GM12873 (cell line): ENCODE results near the gene GRAMD1A.

Experiments
- TF ChIP-seq, protein P1 (sequence below): IDR thresholded peaks from 2 replicates; pipeline ENCODE4 v1.5.1; 2012; ENCODE audit warnings: low read depth, mild to moderate bottlenecking, moderate library complexity, low read length, control low read depth; ENCODE audit not compliant: insufficient read depth; ENCODE audit errors: missing control alignments

The GRAMD1A gene

DNA sequence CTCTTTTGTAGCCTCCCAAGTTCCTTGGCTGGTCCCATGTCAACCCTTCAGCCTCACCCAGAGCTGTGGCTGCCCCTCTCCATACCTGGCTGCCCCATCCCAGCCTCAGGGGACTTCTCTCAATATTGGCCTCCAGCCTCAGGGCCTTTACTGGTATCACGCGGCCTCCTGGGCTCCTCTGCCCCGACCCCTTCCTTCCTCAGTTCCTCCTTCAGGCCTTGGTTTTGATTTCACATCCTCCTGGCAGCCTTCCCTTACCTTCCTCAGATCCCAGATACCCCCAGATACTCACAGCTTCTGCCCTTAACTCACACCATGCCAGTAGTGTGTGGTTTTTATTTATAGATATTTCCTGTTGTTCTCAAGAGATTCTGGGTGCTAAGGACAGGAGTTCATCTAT, 17.4 kb downstream of the GRAMD1A start:
- TF ChIP-seq, protein P1, sequence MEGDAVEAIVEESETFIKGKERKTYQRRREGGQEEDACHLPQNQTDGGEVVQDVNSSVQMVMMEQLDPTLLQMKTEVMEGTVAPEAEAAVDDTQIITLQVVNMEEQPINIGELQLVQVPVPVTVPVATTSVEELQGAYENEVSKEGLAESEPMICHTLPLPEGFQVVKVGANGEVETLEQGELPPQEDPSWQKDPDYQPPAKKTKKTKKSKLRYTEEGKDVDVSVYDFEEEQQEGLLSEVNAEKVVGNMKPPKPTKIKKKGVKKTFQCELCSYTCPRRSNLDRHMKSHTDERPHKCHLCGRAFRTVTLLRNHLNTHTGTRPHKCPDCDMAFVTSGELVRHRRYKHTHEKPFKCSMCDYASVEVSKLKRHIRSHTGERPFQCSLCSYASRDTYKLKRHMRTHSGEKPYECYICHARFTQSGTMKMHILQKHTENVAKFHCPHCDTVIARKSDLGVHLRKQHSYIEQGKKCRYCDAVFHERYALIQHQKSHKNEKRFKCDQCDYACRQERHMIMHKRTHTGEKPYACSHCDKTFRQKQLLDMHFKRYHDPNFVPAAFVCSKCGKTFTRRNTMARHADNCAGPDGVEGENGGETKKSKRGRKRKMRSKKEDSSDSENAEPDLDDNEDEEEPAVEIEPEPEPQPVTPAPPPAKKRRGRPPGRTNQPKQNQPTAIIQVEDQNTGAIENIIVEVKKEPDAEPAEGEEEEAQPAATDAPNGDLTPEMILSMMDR: no peak

DNA sequence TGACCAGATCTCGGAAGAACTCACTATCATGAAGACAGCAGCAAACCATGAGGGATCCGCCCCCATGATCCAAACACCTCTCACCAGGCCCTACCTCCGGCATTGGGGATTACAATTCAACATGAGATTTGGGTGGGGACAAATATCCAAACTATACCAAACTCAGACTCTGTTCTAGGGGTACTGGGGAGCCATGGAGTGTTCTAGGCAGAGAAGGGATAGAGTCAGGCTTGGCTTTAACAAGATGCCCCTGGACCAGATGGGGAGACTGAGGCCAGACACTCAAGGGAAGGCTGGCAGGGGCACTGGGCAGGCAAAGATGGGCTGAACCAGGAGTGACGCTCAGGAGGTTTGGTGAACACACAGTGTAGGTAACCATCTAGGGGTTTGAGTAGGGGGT, 18.3 kb downstream of the GRAMD1A start:
- TF ChIP-seq, protein P1: no peak

DNA sequence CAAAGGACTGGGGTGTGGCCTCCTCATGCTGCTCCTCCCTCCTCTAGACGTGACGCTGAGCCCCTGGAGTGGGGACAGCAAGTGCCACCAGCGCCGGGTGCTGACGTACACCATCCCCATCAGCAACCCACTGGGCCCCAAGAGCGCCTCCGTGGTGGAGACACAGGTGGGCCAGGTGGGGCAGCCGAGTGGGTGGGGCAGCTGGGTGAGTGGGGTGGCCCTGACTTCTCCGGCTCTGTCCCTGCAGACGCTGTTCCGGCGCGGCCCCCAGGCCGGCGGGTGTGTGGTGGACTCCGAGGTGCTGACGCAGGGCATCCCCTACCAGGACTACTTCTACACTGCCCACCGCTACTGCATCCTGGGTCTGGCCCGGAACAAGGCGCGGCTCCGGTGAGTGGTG, 19.0 kb downstream of the GRAMD1A start:
- TF ChIP-seq, protein P1: no peak

DNA sequence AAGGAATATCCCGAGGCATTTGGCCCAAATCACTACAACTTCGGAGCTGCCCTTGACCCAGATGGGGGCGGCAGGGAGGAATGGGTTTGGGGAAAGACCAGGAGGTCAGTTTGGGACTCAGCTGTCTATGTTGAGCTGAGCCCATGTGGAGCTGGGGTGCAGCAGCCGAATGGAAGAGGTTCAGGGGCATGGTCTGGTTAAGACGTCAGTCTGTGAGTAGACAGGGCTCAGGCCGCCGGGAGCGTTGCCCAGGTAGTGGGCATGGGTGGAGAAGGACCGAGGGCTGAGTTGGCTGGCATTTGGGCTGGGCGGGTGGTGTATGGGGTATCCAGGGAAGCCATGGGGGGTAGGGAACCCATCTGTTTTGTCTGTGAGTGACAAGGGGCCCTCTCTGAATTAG, 20.9 kb downstream of the GRAMD1A start:
- TF ChIP-seq, protein P1: no peak

- TF ChIP-seq, protein P1: no peak
These were observed 21.5 kb downstream of the GRAMD1A start for GRCh38 chr19:35021596-35021995.

GRCh38 chr19:35022460-35022859, 22.3 kb downstream of the GRAMD1A start:
- TF ChIP-seq, protein P1: no peak

DNA sequence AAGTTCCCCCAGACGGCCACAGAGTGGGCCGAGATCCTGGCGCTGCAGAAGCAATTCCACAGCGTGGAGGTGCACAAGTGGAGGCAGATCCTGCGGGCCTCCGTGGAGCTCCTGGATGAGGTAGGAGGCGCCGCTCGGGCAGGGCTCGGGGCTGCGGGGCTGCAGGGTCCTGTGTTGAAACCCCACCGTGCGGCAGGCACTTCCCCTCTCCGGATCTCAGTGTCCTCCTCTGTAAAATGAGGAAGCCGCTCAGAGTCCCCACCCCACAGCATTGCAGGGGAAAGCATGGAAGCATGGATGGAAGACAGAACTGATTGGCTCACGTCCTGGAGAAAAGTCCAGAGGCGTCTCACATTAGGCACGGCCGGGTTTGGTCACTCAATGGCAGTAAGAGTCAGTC, 23.3 kb downstream of the GRAMD1A start:
- TF ChIP-seq, protein P1: no peak
